ENCODE measurements around the gene MIER1. TPM values are rescaled to one million over a fixed set of nuclear protein-coding genes. Genes with fewer than 3 reads are reported as not detected.

Gene MIER1
- total and polyA plus RNA-seq, 9 donors = 16.2 to 51.2 (median 45.8) TPM

DNA sequence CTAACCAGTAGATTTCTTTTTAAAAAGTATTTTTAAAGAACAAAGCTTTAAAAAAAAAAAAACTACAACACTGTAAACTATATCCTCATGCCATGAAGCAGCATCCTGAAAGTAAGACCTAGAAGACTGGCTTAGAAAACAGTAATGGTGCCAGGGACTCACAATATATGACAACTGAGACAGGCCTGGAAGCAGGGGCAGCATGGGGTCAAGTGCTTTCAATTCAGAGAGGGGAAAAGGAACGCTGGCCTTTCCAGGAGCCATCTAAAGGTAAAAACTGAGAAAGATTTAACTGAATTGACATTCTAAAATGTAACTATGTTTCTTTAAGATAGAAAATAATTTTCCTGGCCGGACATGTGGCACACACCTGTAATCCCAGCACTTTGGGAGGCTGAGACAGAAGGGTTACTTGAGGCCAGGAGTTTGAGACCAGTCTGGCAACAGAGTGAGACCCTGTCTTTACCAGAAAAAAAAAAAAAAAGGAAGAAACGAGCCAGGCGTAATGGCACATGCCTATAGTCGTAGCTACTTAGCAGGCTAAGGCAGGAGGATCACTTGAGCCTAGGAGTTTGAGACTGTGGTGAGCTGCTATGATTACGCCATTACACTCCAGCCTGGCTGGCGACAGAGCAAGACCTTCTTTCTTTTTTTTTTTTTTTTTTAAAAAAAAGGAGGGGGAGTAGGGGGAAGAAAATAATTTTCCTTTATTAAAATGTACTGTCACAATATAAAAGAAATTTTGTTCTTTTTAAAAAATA lies 75.0 kb downstream of the MIER1 start:
- no peak for TF ChIP-seq EP300 (IDR thresholded peaks at IDR 0.05)
- TF ChIP-seq, protein P1, sequence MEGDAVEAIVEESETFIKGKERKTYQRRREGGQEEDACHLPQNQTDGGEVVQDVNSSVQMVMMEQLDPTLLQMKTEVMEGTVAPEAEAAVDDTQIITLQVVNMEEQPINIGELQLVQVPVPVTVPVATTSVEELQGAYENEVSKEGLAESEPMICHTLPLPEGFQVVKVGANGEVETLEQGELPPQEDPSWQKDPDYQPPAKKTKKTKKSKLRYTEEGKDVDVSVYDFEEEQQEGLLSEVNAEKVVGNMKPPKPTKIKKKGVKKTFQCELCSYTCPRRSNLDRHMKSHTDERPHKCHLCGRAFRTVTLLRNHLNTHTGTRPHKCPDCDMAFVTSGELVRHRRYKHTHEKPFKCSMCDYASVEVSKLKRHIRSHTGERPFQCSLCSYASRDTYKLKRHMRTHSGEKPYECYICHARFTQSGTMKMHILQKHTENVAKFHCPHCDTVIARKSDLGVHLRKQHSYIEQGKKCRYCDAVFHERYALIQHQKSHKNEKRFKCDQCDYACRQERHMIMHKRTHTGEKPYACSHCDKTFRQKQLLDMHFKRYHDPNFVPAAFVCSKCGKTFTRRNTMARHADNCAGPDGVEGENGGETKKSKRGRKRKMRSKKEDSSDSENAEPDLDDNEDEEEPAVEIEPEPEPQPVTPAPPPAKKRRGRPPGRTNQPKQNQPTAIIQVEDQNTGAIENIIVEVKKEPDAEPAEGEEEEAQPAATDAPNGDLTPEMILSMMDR (IDR thresholded peaks at IDR 0.05) = no peak
- no peak for TF ChIP-seq POLR2A (IDR thresholded peaks at IDR 0.05)
- no peaks in the 10 kb centered on the region for H3K9me3 ChIP-seq
- no peaks in the 10 kb centered on the region for H3K36me3 ChIP-seq
- no peaks in the 10 kb centered on the region for H3K4me1 ChIP-seq (ENCODE audit: insufficient read depth)
- H3K27me3 ChIP-seq = no peaks in the 10 kb centered on the region
- H3K27ac ChIP-seq = no peak overlapping the region
- H3K4me3 ChIP-seq = no peak overlapping the region
- intact Hi-C loops (cut with DNase I) = loop anchor here in 3 of 4 donors (10.0 kb wide), 2 partner anchors 55 to 145 kb away; partner anchors contain the start of gene SLC35D1 (in 1 of the 3)
- 84 to 89% (median 87%) methylated on average over 7 of the region's 7 CpGs for WGBS, 3 donors
- DNase-seq = no peak

DNA sequence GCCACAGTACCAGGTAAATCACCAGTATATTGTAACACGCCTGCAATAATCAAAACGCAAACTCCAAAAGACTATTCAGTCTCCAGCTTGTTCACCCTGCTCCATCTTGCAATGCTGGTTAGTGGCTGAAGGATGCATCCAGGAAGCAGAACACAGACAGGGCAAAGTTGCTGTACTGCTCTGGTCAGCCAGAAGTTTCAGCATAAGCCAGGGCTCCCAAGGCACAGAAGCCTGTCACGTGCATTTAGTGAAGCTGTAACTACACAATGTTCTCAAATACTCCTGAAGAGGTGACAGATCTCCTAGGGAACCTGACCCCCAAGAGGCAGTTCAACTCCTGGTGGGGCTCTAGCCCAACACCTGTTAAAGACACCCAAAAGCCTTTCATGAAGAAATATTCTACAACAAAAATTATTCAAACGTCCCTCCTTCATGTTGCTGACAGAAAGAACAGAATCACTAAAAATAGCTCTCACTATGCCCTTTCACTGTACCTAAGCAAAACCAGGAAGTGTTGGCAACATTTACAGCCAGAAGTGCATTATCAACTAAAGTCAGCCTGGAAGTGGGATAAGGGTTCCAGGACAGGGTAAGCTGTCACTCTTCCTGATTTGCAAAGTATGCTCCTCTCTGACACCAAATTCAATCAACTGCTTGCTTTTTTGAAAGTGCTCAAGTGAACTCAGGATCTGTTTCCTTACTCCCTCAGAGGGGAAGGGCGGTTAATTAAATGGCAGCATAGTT lies 77.1 kb downstream of the MIER1 start:
- Histone ChIP-seq H3K9me3 (no peaks in the 10 kb centered on the region), H3K36me3 (no peaks in the 10 kb centered on the region), H3K4me1 (ENCODE audit: insufficient read depth) (no peaks in the 10 kb centered on the region), H3K27me3 (no peaks in the 10 kb centered on the region), H3K27ac (no peak overlapping the region), H3K4me3 (no peak overlapping the region)
- intact Hi-C loops (cut with DNase I) = no loop called here
- DNase-seq = no peak
- WGBS, 3 donors = 80 to 82% (median 81%) methylated on average over 5 of the region's 5 CpGs
- TF ChIP-seq, protein P1 (IDR thresholded peaks at IDR 0.05) = no peak
- TF ChIP-seq POLR2A (IDR thresholded peaks at IDR 0.05) = no peak
- TF ChIP-seq EP300 (IDR thresholded peaks at IDR 0.05) = no peak

DNA sequence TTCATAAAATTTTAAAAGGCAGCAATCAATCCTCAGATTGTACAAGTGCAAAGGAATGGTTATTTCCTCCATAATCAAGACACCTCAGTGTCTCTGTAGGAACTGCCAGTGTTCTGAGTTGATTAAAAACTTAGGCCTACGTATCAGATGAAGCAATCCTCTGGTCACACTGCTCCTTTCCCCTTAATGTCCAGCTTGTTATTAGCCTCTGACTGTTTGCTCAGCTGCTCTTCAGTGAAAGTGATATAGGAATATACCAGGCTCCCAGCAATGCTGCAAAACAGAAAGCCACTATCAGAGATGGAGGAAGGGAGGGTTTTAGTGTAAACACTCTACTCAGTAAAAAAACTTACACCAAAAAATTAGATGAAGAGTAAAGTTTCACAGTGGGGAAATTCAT lies 79.4 kb downstream of the MIER1 start:
- Histone ChIP-seq H3K4me1 (ENCODE audit: insufficient read depth) (no peaks in the 10 kb centered on the region), H3K27me3 (no peaks in the 10 kb centered on the region), H3K9me3 (no peaks in the 10 kb centered on the region), H3K36me3 (no peaks in the 10 kb centered on the region), H3K4me3 (no peak overlapping the region), H3K27ac (no peak overlapping the region)
- intact Hi-C loops (cut with DNase I) = no loop called here
- no peak for DNase-seq
- no peak for TF ChIP-seq EP300 (IDR thresholded peaks at IDR 0.05)
- TF ChIP-seq, protein P1 (IDR thresholded peaks at IDR 0.05) = no peak
- no peak for TF ChIP-seq POLR2A (IDR thresholded peaks at IDR 0.05)
- 67 to 81% (median 72%) methylated on average over 1 of the region's 1 CpG for WGBS, 3 donors

DNA sequence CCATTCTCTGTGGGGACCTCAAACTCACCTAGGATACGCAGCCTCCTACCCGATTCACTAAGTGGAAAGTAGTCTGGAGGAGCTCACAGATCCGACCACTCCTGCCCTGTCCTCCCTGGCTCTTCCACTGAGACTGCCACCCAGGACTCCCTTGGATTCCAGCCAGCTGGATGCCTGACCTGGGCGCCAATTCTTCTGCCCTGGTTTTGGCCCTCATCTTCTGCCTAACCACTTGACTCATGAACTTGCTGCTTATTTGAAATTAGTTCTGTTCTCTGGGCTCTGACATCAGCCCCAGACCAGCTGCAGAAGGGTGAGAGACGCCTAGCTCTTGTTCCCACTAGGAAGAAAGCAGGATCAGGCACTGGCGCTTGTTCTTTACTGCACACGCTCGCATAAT lies 80.3 kb downstream of the MIER1 start:
- TF ChIP-seq EP300 (IDR thresholded peaks at IDR 0.05) (no peak), POLR2A (IDR thresholded peaks at IDR 0.05) (no peak)
- TF ChIP-seq, protein P1 (IDR thresholded peaks at IDR 0.05) = no peak
- Histone ChIP-seq H3K4me3 (no peak overlapping the region), H3K27me3 (no peaks in the 10 kb centered on the region), H3K4me1 (ENCODE audit: insufficient read depth) (no peaks in the 10 kb centered on the region), H3K36me3 (no peaks in the 10 kb centered on the region), H3K9me3 (no peaks in the 10 kb centered on the region), H3K27ac (no peak overlapping the region)
- DNase-seq = no peak
- 83 to 90% (median 86%) methylated on average over 8 of the region's 8 CpGs for WGBS, 3 donors
- intact Hi-C loops (cut with DNase I) = no loop called here

All from ovary (tissue), 9 donors.